GM20000 (cell line): ENCODE measurements around the gene MERTK.
"Not testable (repeated sequence)": the region's sequence is repeated elsewhere in the genome, so short reads cannot be mapped to it uniquely, and the experiment has no call there.

ENCODE experiments used
- DNase-seq: peaks from one replicate; pipeline ENCODE4 v3.0.0; 2012; ENCODE audit warnings: low spot score
- TF ChIP-seq, protein P1 (sequence below): IDR thresholded peaks from 2 replicates; pipeline ENCODE4 v1.5.1; 2012; ENCODE audit warnings: mild to moderate bottlenecking, control low read depth; ENCODE audit errors: extremely low read depth, missing control alignments

The MERTK gene

GRCh38 chr2:112065486-112065885 lies 167.1 kb downstream of the MERTK start:
- TF ChIP-seq, protein P1, sequence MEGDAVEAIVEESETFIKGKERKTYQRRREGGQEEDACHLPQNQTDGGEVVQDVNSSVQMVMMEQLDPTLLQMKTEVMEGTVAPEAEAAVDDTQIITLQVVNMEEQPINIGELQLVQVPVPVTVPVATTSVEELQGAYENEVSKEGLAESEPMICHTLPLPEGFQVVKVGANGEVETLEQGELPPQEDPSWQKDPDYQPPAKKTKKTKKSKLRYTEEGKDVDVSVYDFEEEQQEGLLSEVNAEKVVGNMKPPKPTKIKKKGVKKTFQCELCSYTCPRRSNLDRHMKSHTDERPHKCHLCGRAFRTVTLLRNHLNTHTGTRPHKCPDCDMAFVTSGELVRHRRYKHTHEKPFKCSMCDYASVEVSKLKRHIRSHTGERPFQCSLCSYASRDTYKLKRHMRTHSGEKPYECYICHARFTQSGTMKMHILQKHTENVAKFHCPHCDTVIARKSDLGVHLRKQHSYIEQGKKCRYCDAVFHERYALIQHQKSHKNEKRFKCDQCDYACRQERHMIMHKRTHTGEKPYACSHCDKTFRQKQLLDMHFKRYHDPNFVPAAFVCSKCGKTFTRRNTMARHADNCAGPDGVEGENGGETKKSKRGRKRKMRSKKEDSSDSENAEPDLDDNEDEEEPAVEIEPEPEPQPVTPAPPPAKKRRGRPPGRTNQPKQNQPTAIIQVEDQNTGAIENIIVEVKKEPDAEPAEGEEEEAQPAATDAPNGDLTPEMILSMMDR = no peak
- DNase-seq = no peak

DNA sequence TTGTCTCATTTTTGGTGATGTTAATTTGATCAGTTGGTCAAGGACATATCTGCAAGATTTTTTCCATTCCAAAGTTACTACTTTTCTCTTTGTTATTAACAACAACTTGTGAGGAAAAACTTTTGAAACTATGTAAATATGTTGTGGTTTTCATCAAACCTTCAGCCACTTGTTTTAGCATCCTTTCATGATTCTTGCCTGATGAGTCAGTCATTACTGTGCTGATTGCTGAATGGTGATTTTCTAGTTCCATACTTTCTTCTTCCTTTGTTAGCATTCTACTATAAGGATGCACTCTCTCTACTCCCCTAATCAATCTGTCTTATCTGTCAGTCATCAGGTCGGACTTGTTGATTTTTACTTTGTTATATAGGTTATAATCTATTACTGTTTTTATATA lies 167.6 kb downstream of the MERTK start:
- DNase-seq = no peak
- TF ChIP-seq, protein P1 = no peak

- DNase-seq = not testable (repeated sequence)
Observed at GRCh38 chr2:112069794-112070193, 171.4 kb downstream of the MERTK start.

DNA sequence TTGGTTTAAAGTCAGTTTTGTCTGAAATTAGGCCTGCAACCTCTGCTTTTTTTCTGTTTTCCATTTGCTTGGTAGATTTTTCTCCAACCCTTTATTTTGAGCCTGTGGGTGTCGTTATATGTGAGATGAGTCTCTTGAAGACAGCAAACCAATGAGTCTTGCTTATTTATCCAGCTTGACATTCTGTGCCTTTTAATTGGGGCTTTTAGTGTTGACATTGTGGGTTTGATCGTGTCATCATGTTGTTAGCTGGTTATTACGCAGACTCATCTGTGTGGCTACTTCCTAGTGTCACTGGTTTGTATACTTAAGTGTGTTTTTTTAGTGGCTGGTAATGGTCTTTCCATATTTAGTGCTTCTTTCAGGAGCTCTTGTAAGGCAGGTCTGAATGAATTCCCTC lies 175.5 kb downstream of the MERTK start:
- no peak for DNase-seq

DNA sequence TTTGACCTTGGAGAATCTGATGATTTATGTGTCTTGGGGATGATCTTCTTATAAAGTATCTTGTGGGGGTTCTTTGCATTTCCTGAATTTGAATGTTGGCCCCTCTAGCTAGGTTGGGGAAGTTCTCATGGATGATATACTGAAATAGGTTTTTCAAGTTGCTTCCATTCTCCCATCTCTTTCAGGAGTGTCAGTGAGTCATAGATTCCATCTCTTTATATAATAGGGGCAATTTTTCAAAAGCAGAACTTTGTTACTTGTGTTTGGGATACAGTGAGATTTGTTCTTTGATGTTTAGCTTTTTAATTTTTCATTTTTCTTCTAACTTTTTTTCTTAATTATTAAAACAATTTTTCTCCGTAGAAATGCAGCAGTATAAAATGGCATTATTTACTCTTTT lies 176.1 kb downstream of the MERTK start:
- TF ChIP-seq, protein P1 = no peak
- no peak for DNase-seq

More for the DNA sequence above, 175.5 kb downstream of the MERTK start:
- TF ChIP-seq, protein P1 = no peak

- TF ChIP-seq, protein P1 = no peak
- no peak for DNase-seq
Observed at GRCh38 chr2:112075490-112076260, 177.3 kb downstream of the MERTK start.

DNA sequence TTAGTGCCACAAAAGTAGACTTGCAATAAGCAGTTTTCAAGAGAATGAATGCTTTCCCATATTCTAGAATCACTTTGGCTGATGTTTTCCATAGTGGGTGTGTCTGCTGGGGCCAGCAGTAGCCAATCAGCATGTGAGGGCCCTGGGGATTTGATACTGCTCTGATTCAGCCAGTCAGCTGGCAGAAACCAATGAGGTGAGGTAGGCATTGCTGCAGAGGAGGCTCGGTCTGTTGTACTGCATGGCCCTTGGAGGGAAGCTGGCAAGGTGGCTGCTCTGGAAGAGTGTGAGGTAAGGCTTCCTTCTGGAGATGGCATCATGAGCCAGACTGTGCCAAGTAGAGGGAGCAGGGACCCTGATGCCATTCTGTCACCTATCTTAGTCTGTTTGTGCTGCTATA lies 179.4 kb downstream of the MERTK start:
- no peak for DNase-seq
- TF ChIP-seq, protein P1 = no peak
